ENCODE measurements around the gene SSTR3. TPM values are rescaled to one million over a fixed set of nuclear protein-coding genes. Genes with fewer than 3 reads are reported as not detected.

The SSTR3 gene
- total RNA-seq, 2 experiments from 2014 or later = 28.1 to 28.6 TPM

Other genes with a start within 250 kb of the SSTR3 start
- gene TST, start 193.0 kb downstream of the SSTR3 start, total RNA-seq = under 1 TPM; 0.38 to 0.44 TPM
- gene MPST, start 192.7 kb downstream of the SSTR3 start, total RNA-seq = 1 to 10 TPM; 2.8 to 2.9 TPM
- gene KCTD17, start 160.7 kb downstream of the SSTR3 start, total RNA-seq = 10 to 100 TPM; 22.6 to 23.1 TPM
- 10 to 100 TPM; 10.7 to 10.9 TPM for gene TMPRSS6, start 102.8 kb downstream of the SSTR3 start, total RNA-seq
- gene IL2RB, start 62.6 kb downstream of the SSTR3 start, total RNA-seq = 100 to 1,000 TPM; 126 to 134 TPM
- gene C1QTNF6, start 24.2 kb downstream of the SSTR3 start, total RNA-seq = 10 to 100 TPM; 13.4 to 13.6 TPM
- gene RAC2, start 31.8 kb upstream of the SSTR3 start, total RNA-seq = 100 to 1,000 TPM; 728 to 759 TPM
- gene CYTH4, start 70.0 kb upstream of the SSTR3 start, total RNA-seq = 10 to 100 TPM; 30.5 to 34.0 TPM
- under 1 TPM; 0.57 to 0.79 TPM for gene ELFN2, start 215.0 kb upstream of the SSTR3 start, total RNA-seq